AG09319 (cell line): ENCODE results near the gene TSSC4.
"Not testable (repeated sequence)": the region's sequence is repeated elsewhere in the genome, so short reads cannot be mapped to it uniquely, and the experiment has no call there.

ENCODE experiments used
- DNase-seq: peaks from one replicate; pipeline ENCODE4 v3.0.0-alpha.2; 2010; ENCODE audit warnings: low read depth; ENCODE audit errors: extremely low read depth
- CTCF ChIP-seq: IDR thresholded peaks from 2 replicates; pipeline ENCODE4 v1.5.1; 2011; ENCODE audit warnings: low read depth, mild to moderate bottlenecking, inconsistent platforms, low read length, moderate library complexity

The TSSC4 gene

GRCh38 chr11:2359557-2359956 lies 41.0 kb upstream of the TSSC4 start:
- no peak for TF ChIP-seq CTCF

DNA sequence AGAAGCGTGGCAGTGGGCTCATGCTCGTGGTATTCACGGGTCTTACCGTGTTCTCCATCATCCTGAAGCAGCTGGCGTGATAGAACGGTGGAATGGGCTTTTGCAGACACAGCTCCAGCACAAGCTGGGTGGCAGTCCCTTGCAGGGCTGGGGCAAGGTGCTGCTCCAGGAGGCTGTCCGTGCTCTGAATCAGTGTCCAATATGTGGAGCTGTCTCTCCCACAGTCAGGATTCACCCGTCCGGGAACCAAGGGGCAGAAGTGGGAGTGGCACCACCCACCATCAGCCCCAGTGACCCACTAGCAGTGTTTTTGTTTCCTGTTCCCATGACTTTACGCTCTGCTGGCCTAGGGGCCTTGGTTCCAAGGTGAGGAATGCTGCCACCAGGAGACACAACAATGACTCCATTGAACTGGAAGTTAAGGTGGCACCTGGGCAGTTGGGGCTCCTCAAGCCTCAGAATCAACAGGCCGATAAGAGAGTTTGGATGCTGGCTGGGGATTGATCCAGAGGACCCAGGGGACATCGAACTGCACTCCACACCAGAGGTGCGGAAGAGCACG lies 40.4 kb upstream of the TSSC4 start:
- DNase-seq, result no peak
- TF ChIP-seq CTCF, result no peak

More at GRCh38 chr11:2359557-2359956, 41.0 kb upstream of the TSSC4 start:
- no peak for DNase-seq

DNA sequence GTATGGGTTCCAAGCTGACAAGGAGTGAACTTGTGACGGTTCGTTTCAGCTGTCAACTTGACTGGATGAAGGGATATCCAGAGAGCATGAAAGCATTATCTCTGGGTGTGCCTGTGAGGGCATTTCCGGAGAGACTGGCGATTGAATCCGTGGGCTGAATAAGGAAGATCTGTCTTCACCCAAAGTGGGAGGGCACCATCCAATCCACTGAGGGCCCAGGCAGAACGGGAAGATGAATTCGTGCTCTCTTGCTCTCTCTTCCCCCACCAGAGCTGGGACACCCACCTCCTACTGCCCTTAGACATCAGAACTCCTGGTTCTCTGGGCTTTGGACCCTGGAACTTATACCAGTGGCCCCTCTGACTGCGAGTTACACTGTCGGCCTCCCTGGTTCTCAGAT lies 39.0 kb upstream of the TSSC4 start:
- no peak for TF ChIP-seq CTCF
- DNase-seq, result no peak

DNA sequence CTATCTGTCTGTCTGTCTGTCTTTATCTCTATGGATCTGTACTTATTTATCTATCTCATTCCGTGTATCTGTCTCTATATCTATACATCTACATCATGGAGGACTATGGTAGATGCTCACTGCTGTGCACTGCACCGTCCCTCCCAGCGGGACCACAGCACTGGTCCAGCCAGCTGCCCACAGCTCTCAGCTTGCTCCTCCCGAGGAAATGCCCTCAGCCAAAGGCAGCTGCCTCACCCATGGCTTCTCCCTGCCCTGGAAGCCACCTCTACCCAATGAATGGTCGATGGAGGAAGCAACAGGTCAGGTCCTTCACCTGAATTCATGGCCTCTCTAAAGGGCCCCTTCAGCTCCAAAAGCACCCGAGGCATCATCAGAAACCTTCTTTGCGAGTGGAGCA lies 38.1 kb upstream of the TSSC4 start:
- no peak for DNase-seq
- no peak for TF ChIP-seq CTCF

DNA sequence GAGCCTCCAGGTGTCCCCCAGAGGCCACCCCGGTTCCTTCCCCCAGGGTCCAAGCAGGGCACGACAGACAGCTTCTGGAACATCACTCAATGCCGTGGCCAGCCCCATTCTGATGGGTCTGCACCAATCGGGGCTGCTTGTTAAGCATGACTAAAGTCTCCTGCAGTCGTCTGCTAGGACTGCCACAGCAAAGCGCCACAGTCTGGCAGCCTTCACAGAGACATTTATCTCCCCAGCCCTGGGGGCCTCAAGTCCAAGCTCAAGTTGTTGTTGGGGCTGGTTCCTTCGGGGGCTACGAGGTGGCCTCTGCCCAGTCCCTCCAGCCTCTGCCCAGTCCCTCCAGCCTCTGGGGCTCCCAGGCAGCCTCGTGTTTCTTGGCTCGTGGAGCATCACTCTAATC lies 37.4 kb upstream of the TSSC4 start:
- no peak for TF ChIP-seq CTCF
- no peak for DNase-seq

DNA sequence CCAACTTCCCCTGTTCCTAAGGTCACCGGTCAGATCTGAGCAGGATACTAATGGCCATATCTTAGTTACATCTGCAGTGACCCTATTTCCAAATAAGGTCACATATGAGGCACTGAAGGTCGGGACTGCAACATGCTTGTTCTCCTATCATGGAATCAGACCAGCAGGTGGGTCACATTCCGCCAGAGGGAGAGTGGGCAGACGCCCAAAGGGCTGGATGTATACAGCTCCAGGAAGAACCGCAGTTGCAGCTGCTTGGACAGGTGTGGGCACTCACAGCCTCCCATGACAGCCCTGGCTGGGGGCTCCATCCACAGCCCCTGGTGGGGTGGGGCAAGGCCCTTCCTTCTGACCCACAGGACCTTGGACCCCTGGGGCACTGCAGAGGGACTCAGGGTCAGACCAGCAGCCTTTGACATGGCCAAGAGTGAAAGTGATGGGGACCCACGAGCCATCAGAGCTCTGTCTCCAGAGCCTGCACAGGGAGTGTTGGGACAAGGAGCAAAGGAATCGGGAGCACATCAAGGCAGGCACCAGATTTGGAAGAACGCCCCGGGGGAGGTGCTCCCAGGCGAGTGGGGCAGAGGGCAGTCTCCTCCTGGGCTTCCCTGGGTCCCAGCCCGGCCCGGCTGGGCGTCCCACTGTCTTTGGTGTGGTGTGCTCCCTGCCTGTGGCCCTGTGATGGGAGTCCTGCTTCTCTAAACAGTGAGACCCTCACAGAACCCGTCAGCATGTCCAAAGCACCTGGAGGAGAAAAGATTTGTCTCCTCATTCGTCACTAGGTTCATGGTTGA lies 36.8 kb upstream of the TSSC4 start:
- no peak for DNase-seq
- TF ChIP-seq CTCF, result no peak

DNA sequence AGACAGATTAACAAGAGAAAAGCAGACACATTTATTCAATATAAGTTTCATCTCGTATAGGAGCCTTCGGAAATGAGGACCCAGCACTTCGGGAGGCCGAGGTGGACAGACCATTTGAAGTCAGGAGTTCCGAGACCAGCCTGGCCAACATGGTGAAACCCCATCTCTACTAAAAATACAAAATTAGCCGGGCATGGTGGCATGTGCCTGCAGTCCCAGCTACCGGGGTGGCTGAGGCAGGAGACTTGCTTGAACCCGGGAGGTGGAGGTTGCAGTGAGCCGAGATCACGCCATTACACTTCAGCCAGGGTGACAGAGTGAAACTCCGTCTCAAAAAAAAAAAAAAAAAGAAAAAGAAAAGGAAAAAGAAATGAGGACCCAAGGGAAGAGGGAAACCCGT lies 36.2 kb upstream of the TSSC4 start:
- DNase-seq, result not testable (repeated sequence)
